ENCODE data around the gene USP32.

Gene USP32

GRCh38 chr17:60327134-60327900 is 64.6 kb downstream of the USP32 start:
- no peak for DNase-seq (ENCODE audit: low read depth)

DNA sequence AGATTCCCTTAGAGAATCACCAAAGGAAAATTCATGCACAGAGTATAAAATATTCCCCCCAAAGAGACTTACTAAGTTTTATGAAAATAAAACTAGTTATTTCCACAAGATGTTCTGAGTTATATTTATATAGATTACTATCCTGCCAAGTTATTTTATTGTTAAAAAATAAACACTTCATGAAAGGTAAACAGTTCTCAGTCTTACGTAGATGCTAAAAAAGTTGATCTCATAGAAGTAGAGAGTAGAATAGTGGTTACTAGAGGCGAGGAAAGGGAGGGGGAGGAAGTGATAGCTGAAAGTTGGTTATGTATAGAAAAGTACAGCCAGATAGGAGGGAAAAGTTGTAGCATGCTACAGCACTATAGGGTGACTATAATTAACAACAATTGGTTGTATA is 65.2 kb downstream of the USP32 start:
- H3K4me3 ChIP-seq (ENCODE audit: low read depth, low read length) = no peak overlapping the region
- TF ChIP-seq, protein P1, sequence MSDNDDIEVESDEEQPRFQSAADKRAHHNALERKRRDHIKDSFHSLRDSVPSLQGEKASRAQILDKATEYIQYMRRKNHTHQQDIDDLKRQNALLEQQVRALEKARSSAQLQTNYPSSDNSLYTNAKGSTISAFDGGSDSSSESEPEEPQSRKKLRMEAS (IDR thresholded peaks at IDR 0.05; ENCODE audit: low read depth, low read length) = no peak
- TF ChIP-seq MYC (IDR thresholded peaks at IDR 0.05; ENCODE audit: low read depth, low read length) (no peak), POLR2A (IDR thresholded peaks at IDR 0.05; ENCODE audit: extremely low read depth, insufficient read length) (no peak), CTCF (IDR thresholded peaks at IDR 0.05; ENCODE audit: low read depth, low read length) (no peak)
- DNase-seq (ENCODE audit: low read depth) = no peak

More at GRCh38 chr17:60327134-60327900, 64.6 kb downstream of the USP32 start:
- TF ChIP-seq, protein P1 (IDR thresholded peaks at IDR 0.05; ENCODE audit: low read depth, low read length) = no peak
- TF ChIP-seq CTCF (IDR thresholded peaks at IDR 0.05; ENCODE audit: low read depth, low read length) (no peak), MYC (IDR thresholded peaks at IDR 0.05; ENCODE audit: low read depth, low read length) (no peak), POLR2A (IDR thresholded peaks at IDR 0.05; ENCODE audit: extremely low read depth, insufficient read length) (no peak)
- no peak overlapping the region for H3K4me3 ChIP-seq (ENCODE audit: low read depth, low read length)

DNA sequence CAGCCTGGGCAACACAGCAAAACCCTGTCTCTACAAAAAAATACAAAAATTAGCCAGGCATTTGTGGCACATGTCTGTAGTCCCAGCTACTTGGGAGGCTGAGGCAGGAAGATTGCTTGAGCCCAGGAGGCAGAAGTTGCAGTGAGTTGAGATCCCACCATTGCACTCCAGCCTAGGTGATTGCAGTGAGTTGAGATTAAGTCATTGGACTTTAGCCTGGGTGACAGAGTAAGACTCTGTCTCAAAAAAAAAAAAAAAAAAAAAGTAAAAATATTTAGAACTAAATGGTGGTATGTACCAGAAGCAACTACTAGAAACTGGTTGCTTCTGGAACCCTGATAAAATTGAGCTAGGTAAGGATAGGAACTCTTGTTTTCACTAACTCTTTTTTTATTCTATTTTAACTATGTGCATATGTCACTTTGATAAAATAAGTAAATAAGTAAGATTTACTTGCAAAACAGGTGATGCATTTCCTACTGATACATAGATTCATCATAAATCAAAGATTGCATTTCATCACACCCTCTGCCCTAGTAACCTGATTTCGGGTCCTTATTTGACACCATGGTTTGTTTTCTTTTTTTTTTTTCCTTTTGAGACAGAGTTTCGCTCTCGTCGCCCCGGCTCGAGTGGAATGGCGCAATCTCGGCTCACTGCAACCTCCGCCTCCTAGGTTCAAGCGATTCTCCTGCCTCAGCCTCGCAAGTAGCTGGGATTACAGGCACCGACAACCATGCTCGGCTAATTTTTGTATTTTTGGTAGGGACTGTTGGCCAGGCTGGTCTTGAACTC is 66.0 kb downstream of the USP32 start:
- no peak for DNase-seq (ENCODE audit: low read depth)
- H3K4me3 ChIP-seq (ENCODE audit: low read depth, low read length) = no peak overlapping the region
- TF ChIP-seq MYC (IDR thresholded peaks at IDR 0.05; ENCODE audit: low read depth, low read length) (no peak), CTCF (IDR thresholded peaks at IDR 0.05; ENCODE audit: low read depth, low read length) (no peak), POLR2A (IDR thresholded peaks at IDR 0.05; ENCODE audit: extremely low read depth, insufficient read length) (no peak)
- TF ChIP-seq, protein P1 (IDR thresholded peaks at IDR 0.05; ENCODE audit: low read depth, low read length) = no peak

DNA sequence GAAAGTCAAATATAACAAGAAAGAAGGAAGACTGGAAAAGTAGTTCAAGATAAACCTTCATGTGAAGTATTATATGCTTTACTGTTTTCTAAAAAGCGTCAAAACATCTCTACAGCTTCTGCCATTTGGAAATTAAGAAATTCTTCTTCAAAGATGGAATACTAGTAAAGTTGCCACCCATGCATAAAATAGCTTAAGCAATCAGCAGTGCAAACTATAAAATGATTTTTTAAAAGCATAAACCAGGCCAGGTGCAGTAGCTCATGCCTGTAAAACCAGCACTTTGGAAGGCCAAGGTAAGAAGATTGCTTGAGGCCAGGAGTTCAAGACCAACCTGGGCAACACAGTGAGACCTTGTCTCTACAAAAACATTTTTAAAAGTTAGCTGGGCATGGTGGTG is 68.2 kb downstream of the USP32 start:
- DNase-seq (ENCODE audit: low read depth) = no peak
- no peak overlapping the region for H3K4me3 ChIP-seq (ENCODE audit: low read depth, low read length)
- TF ChIP-seq POLR2A (IDR thresholded peaks at IDR 0.05; ENCODE audit: extremely low read depth, insufficient read length) = no peak
- TF ChIP-seq CTCF (IDR thresholded peaks at IDR 0.05; ENCODE audit: low read depth, low read length) = no peak
- TF ChIP-seq, protein P1 (IDR thresholded peaks at IDR 0.05; ENCODE audit: low read depth, low read length) = no peak
- TF ChIP-seq MYC (IDR thresholded peaks at IDR 0.05; ENCODE audit: low read depth, low read length) = no peak

DNA sequence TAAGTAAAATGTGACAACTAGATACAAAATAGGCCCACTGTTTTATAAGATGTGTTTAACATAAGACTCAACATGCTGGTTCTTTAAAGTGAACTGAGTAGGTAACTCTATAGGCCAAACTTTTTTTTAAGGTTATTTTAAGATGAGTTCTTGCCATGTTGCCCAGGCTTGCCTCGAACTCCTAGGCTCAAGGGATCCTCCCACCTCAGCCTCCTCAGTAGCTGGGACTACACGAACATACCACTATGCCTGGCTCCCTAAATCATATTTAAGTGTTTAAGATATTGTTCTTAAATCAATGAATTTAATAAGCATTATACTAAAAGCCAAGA is 69.9 kb downstream of the USP32 start:
- TF ChIP-seq MYC (IDR thresholded peaks at IDR 0.05; ENCODE audit: low read depth, low read length) (no peak), CTCF (IDR thresholded peaks at IDR 0.05; ENCODE audit: low read depth, low read length) (no peak), POLR2A (IDR thresholded peaks at IDR 0.05; ENCODE audit: extremely low read depth, insufficient read length) (no peak)
- TF ChIP-seq, protein P1 (IDR thresholded peaks at IDR 0.05; ENCODE audit: low read depth, low read length) = no peak
- H3K4me3 ChIP-seq (ENCODE audit: low read depth, low read length) = no peak overlapping the region
- no peak for DNase-seq (ENCODE audit: low read depth)
